GM12892 (cell line): ENCODE measurements around the gene KRTAP10-6.

Experiments used
- POLR2A ChIP-seq: IDR thresholded peaks from 2 replicates; pipeline ENCODE4 v1.6.1; 2011; ENCODE audit warnings: low read depth, low read length, control low read depth
- TAF1 ChIP-seq: IDR thresholded peaks from 2 replicates; pipeline ENCODE4 v1.6.1; 2011; ENCODE audit warnings: low read depth, mild to moderate bottlenecking, control low read depth, low read length, borderline replicate concordance

DNA sequence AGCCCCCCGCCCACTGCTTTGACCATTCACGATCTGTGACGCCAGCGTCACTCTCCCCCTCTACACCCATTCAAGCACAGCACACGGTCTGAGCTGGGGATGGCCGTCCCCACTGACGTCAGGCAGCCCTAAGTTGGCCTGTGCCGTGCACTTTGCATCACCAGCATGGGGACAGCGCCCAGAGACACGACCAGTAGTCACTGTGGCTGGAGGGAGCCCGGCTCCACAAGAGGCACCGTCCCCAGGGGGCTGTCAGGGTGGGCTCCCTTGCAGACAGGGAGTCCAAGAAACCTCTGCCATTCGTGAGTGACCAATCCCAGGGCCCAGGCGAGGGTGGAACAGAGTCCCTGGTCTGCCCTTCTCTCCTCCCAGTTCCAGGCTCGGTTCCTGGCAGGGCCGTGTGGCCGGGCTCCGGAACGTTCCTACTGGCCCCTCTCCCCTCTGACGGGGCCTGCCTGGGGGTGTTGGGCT lies 21.9 kb upstream of the KRTAP10-6 start:
- no peak for TF ChIP-seq TAF1
- TF ChIP-seq POLR2A, result no peak
